Astrocyte of the spinal cord (primary cell): ENCODE data around the gene SIGLEC12.

Source experiments
- DNase-seq: peaks from one replicate; pipeline ENCODE4 v3.0.0; 2011; ENCODE audit warnings: low read depth, low spot score
- H3K4me3 ChIP-seq: 2 replicates; pipeline ENCODE4 v1.5.1; 2011; ENCODE audit warnings: low read depth, mild to moderate bottlenecking, low read length, moderate library complexity
- in situ Hi-C: cut with HindIII; loops from 2 replicates; pipeline ENCODE4 v1.10.0; 2017; ENCODE audit warnings: low sequenced_read_pairs
- TF ChIP-seq, protein P1 (sequence below): IDR thresholded peaks from 2 replicates; pipeline ENCODE4 v1.5.1; 2012; ENCODE audit warnings: low read depth, mild to moderate bottlenecking, low read length, inconsistent platforms

SIGLEC12 gene

DNA sequence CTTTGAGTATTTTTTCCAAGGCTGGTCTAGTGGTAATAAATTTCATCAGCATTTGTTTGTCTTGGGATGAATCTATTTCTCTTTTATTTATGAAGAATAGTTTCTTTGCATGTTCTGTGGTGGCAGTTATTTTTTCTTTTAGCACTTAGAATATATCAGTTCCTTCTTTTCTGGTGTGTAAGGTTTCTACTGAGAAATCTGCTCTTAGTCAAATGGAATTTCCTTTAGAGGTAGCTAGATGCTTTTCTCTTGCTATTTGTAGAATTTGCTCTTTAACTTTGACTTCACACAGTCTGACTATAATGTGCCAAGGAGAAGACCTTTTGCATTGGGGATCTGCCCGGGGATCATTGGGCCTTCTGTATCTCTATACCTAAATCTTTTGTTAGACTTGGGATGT lies 33.9 kb upstream of the SIGLEC12 start:
- DNase-seq, result no peak
- H3K4me3 ChIP-seq, result no peak overlapping the region
- in situ Hi-C loops, result no loop called here
- TF ChIP-seq, protein P1, sequence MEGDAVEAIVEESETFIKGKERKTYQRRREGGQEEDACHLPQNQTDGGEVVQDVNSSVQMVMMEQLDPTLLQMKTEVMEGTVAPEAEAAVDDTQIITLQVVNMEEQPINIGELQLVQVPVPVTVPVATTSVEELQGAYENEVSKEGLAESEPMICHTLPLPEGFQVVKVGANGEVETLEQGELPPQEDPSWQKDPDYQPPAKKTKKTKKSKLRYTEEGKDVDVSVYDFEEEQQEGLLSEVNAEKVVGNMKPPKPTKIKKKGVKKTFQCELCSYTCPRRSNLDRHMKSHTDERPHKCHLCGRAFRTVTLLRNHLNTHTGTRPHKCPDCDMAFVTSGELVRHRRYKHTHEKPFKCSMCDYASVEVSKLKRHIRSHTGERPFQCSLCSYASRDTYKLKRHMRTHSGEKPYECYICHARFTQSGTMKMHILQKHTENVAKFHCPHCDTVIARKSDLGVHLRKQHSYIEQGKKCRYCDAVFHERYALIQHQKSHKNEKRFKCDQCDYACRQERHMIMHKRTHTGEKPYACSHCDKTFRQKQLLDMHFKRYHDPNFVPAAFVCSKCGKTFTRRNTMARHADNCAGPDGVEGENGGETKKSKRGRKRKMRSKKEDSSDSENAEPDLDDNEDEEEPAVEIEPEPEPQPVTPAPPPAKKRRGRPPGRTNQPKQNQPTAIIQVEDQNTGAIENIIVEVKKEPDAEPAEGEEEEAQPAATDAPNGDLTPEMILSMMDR, result no peak

DNA sequence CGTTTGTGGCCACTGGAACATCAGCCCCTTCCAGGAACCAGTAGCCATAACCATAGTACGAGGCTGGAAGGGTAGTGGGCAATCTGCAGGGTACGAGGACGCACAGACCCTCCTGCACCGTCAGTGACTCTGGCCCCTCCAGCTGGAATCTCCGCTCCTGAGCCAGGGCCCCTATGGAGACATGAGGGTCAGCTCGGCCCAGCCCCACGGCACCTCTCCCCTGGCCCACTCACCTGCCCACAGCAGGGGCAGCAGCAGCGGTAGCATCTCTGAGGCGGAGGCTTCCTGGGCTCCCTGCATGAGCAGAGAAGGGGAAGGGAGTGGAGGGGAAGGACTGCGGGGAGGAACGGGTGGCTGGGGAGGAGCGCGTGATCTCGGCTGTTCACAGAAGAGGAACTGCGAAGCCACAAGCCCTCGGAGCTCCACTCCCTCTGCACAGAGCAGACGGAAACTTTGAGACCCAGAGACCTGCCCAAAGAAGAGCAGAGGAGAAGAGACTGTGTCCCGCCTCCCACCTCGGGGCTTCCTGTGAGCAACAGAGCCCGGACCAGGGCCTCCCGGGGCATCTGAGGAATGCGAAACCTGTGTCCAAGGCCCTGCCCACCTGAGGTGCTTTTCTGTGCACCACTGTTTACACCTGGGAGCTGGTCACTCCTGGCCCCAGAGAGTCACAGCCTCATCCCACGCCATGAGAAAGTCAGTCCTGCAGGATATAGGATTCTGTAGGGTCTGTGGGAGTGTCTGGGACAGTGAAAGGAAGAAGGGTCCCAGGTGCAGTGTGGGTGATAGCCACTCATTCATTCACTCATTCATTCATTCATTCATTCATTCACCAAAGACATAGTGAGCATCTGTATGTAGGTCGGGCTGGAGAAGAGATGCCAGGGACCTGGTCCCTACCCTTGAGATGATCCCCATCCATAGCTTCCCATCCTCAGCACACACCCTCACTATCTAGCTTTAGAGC lies 30.0 kb upstream of the SIGLEC12 start, which contains the start of gene SIGLEC6:
Gene SIGLEC6, minus strand, starts transcription at position 322 of the 967 bp plus-strand sequence. Its CDS starts 22 bp downstream, at position 300.
- H3K4me3 ChIP-seq, result no peak within 1 kb of the TSS
- in situ Hi-C loops, result no loop called here
- TF ChIP-seq, protein P1, result no peak
- no peak for DNase-seq

DNA sequence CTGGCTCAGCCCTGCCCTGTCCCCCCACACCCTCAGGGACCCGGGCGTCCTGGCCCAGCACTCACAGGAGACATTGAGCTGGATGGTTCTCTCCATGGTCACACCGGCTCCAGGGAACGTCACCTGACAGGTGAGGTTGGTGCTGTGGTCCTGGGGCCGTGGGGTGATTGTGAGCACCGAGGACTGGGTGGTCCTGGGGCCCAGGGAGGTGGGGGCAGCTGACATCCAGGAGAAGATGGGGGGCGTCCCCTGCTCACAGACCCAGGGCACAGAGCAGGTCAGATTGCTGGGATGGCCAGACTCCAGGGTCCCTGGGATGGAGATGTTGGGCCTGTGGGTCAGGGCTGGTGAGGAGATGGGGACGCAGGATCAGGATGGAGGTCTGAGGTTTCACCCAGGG lies 29.0 kb upstream of the SIGLEC12 start:
- TF ChIP-seq, protein P1, result no peak
- in situ Hi-C loops, result no loop called here
- DNase-seq, result no peak
- H3K4me3 ChIP-seq, result no peak overlapping the region

DNA sequence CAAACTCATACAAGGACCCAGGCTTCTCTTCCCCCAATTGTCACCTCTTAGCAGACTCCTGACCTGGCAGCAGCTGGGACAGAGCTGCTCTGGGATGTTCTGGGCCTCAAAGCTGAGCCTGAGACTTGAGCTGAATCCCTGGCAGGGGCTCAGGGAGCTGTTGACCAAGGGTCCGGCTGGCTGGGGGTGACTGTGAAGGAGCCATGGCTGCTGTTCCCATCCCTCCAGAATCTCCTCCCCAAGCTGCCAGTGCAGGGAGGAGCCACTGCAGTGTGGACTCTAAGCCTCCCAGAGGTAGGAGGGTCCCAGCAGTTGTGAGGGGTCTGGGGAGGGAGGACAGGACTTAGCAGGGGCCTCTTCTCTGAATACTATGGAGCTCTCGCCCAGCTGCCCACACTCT lies 27.7 kb upstream of the SIGLEC12 start:
- DNase-seq, result no peak
- in situ Hi-C loops, result no loop called here
- TF ChIP-seq, protein P1, result no peak
- no peak overlapping the region for H3K4me3 ChIP-seq

DNA sequence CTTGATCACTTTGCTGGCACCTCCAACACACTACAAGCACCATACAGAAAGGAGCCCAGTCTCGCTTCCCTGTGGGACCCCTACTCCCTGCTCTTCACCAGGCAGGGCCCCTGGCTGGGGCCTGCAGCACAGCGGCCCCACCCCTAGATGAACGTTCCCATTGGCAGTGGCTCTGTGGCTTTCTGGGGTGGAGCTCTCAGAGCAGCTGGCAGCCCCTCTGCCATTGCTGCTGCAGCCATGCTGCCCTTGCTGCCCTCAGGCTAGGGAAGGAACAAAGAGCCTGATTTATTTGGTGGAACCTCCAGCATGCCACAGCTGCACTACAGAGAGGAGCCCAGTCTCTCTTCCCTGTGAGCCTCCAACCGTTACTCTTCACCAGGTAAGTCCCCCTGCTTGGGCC lies 24.1 kb upstream of the SIGLEC12 start:
- TF ChIP-seq, protein P1, result no peak
- in situ Hi-C loops, result no loop called here
- no peak overlapping the region for H3K4me3 ChIP-seq
- no peak for DNase-seq

DNA sequence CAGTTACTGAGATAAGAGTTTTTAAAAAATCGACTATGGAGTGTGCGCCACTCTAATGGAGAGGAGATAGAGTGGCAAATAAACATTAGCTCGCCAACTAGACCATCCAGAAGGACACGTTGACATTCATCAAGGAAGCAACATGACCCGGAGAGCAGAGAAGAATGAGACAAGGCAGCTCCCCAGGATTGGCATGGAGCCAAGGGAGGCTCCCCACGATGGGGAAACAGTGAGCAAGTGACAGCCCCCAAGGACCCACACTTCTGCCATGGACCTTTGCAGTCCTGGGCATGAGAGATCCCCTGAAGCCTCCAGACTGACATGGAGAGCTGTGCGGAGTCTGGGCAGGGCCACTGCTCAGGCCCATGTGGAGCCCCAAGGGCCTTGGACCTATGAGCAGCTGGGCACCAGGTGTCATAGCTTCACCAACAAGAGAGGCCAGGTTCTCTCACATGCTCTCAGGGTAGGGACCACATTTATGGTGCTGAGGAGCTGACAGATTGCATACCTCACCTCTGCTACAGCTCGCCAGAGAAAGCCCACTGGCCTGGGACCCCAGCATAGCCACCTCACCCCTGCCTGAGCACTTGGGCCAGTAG lies 23.2 kb upstream of the SIGLEC12 start:
- no peak overlapping the region for H3K4me3 ChIP-seq
- DNase-seq, result no peak
- in situ Hi-C loops, result no loop called here
- TF ChIP-seq, protein P1, result no peak
